HEK293 (cell line): ENCODE measurements around the gene PAF1.

Source experiments
- IKZF3 ChIP-seq: fragments of 450-650 bp; IDR thresholded peaks from 2 replicates; pipeline ENCODE4 v1.5.0; 2018; ENCODE audit warnings: missing biosample characterization, mild to moderate bottlenecking, missing genetic modification characterization, moderate library complexity
- MZF1 ChIP-seq: fragments of 450-650 bp; formaldehyde crosslinking; IDR thresholded peaks from 2 replicates; pipeline ENCODE4 v1.5.1; 2017; ENCODE audit warnings: missing biosample characterization, missing genetic modification characterization, borderline replicate concordance
- SCRT2 ChIP-seq: fragments of 450-650 bp; formaldehyde crosslinking; IDR thresholded peaks from 2 replicates; pipeline ENCODE4 v1.5.1; 2016; ENCODE audit warnings: missing biosample characterization, missing genetic modification characterization
- SETDB1 ChIP-seq: IDR thresholded peaks from one replicate; pipeline ENCODE4 v1.6.1; 2017; ENCODE audit warnings: mild to moderate bottlenecking, low read length, moderate library complexity, mixed read lengths; ENCODE audit not compliant: insufficient read length
- SP2 ChIP-seq: fragments of 450-650 bp; formaldehyde crosslinking; IDR thresholded peaks from 2 replicates; pipeline ENCODE4 v1.5.1; 2016; ENCODE audit warnings: missing biosample characterization, missing genetic modification characterization
- TRIM28 ChIP-seq: IDR thresholded peaks from 2 replicates; pipeline ENCODE4 v1.6.1; 2011; ENCODE audit warnings: low read length, control low read depth, borderline replicate concordance
- YY1 ChIP-seq: fragments of 450-650 bp; formaldehyde crosslinking; IDR thresholded peaks from 2 replicates; pipeline ENCODE4 v1.5.1; 2018; ENCODE audit warnings: missing biosample characterization, missing genetic modification characterization
- ZBTB49 ChIP-seq: fragments of 450-650 bp; formaldehyde crosslinking; IDR thresholded peaks from 2 replicates; pipeline ENCODE4 v1.5.1; 2016; ENCODE audit warnings: missing biosample characterization, missing genetic modification characterization, low read depth
- ZBTB7A ChIP-seq: fragments of 450-650 bp; formaldehyde crosslinking; IDR thresholded peaks from 2 replicates; pipeline ENCODE4 v1.5.1; 2016; ENCODE audit warnings: low read depth, missing biosample characterization, missing genetic modification characterization
- ZFP3 ChIP-seq: fragments of 450-650 bp; formaldehyde crosslinking; IDR thresholded peaks from 2 replicates; pipeline ENCODE4 v1.5.1; 2016; ENCODE audit warnings: low read depth, missing biosample characterization, missing genetic modification characterization
- ZFP41 ChIP-seq: fragments of 450-650 bp; formaldehyde crosslinking; IDR thresholded peaks from 2 replicates; pipeline ENCODE4 v1.5.1; 2016; ENCODE audit warnings: missing biosample characterization, missing genetic modification characterization, borderline replicate concordance
- ZNF146 ChIP-seq: fragments of 450-650 bp; formaldehyde crosslinking; IDR thresholded peaks from 2 replicates; pipeline ENCODE4 v1.5.1; 2016; ENCODE audit warnings: missing biosample characterization, missing genetic modification characterization
- ZNF174 ChIP-seq: fragments of 450-650 bp; formaldehyde crosslinking; IDR thresholded peaks from 2 replicates; pipeline ENCODE4 v1.5.0; 2017; ENCODE audit warnings: missing biosample characterization, mild to moderate bottlenecking, missing genetic modification characterization
- ZNF202 ChIP-seq: fragments of 450-650 bp; formaldehyde crosslinking; IDR thresholded peaks from 2 replicates; pipeline ENCODE4 v1.5.1; 2016; ENCODE audit warnings: missing biosample characterization, missing genetic modification characterization, borderline replicate concordance
- ZNF24 ChIP-seq: fragments of 450-650 bp; formaldehyde crosslinking; IDR thresholded peaks from 2 replicates; pipeline ENCODE4 v1.5.1; 2016; ENCODE audit warnings: missing biosample characterization, missing genetic modification characterization
- ZNF350 ChIP-seq: fragments of 450-650 bp; formaldehyde crosslinking; IDR thresholded peaks from 2 replicates; pipeline ENCODE4 v1.5.0; 2017; ENCODE audit warnings: missing biosample characterization, mild to moderate bottlenecking, missing genetic modification characterization
- ZNF473 ChIP-seq: fragments of 450-650 bp; formaldehyde crosslinking; IDR thresholded peaks from 2 replicates; pipeline ENCODE4 v1.5.1; 2017; ENCODE audit warnings: missing biosample characterization, missing genetic modification characterization
- ZNF48 ChIP-seq: fragments of 450-650 bp; formaldehyde crosslinking; IDR thresholded peaks from 2 replicates; pipeline ENCODE4 v1.5.1; 2016; ENCODE audit warnings: missing biosample characterization, missing genetic modification characterization
- ZNF513 ChIP-seq: fragments of 450-650 bp; IDR thresholded peaks from 2 replicates; pipeline ENCODE4 v1.5.1; 2018; ENCODE audit warnings: missing biosample characterization, missing genetic modification characterization
- ZNF561 ChIP-seq: fragments of 450-650 bp; IDR thresholded peaks from 2 replicates; pipeline ENCODE4 v1.5.1; 2018; ENCODE audit warnings: missing biosample characterization, missing genetic modification characterization, borderline replicate concordance
- ZNF585B ChIP-seq: fragments of 450-650 bp; formaldehyde crosslinking; IDR thresholded peaks from 2 replicates; pipeline ENCODE4 v1.5.1; 2016; ENCODE audit warnings: missing biosample characterization, missing genetic modification characterization
- ZNF600 ChIP-seq: fragments of 450-650 bp; formaldehyde crosslinking; IDR thresholded peaks from 2 replicates; pipeline ENCODE4 v1.5.1; 2016; ENCODE audit warnings: missing biosample characterization, missing genetic modification characterization
- ZNF658 ChIP-seq: fragments of 450-650 bp; formaldehyde crosslinking; IDR thresholded peaks from 2 replicates; pipeline ENCODE4; 2016; ENCODE audit warnings: missing biosample characterization, missing genetic modification characterization
- ZNF660 ChIP-seq: fragments of 450-650 bp; IDR thresholded peaks from 2 replicates; pipeline ENCODE4 v1.5.1; 2018; ENCODE audit warnings: missing biosample characterization, mild to moderate bottlenecking, missing genetic modification characterization
- ZNF664 ChIP-seq: fragments of 450-650 bp; formaldehyde crosslinking; IDR thresholded peaks from 2 replicates; pipeline ENCODE4 v1.5.1; 2016; ENCODE audit warnings: missing biosample characterization, missing genetic modification characterization
- ZSCAN30 ChIP-seq: fragments of 450-650 bp; IDR thresholded peaks from 2 replicates; pipeline ENCODE4 v1.5.1; 2018; ENCODE audit warnings: missing biosample characterization, mild to moderate bottlenecking, missing genetic modification characterization, moderate library complexity
- TF ChIP-seq, protein P1 (sequence below): fragments of 450-650 bp; formaldehyde crosslinking; IDR thresholded peaks from 2 replicates; pipeline ENCODE4 v1.5.1; 2016; ENCODE audit warnings: missing biosample characterization, missing genetic modification characterization
- TF ChIP-seq, protein P2 (sequence below): fragments of 450-650 bp; formaldehyde crosslinking; IDR thresholded peaks from 2 replicates; pipeline ENCODE4 v1.5.1; 2016; ENCODE audit warnings: missing biosample characterization, missing genetic modification characterization
- TF ChIP-seq, protein P3 (sequence below): fragments of 450-650 bp; formaldehyde crosslinking; IDR thresholded peaks from 2 replicates; pipeline ENCODE4 v1.5.1; 2017; ENCODE audit warnings: missing biosample characterization, missing genetic modification characterization

The PAF1 gene

DNA sequence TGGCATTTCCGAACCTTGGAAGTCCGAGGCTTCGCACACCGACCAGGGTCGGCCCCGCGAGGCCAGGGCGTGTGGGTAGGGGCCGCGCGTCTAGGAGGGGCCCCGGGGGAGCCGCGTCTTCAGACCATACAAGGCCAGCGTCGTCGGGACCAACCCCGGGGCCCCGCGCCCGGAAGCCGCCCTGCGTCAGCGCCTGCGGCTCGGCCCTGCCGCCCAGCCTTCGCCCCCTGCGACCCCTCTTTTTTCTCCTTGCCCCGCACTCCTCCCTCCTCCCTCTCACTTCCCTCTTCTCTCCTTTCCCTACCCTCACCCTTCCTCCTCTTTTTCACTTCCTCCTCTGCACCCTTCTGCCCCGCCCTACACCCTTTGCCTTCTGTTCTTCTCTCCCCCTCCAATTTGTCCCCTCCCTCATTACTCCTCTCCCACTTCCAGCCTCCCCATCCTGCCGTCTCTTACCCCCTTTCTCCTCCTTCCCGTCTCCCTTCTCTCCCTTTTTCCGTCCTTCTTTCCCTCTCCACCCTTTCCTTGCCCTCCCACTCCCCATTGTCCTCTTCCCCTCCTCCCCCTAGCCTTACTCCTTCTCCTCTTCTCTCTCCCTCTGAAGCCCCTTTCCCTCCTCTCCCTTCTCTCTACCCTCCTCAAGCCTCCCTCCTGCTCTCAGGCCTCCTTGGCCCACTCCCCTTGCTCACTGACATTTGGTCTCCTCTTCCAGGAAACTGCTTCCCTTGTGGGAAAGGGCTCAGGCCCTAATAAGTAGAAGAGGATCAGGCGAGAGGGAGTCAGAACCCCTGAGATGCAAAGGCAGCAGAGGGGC lies 19.3 kb upstream of the PAF1 start (continued):
- TF ChIP-seq IKZF3 (tag by site-specific recombination) (0 out of 2 replicates have a peak, but pooled peaks have one; percentile 6), TRIM28 (no peak), ZNF202 (tag by site-specific recombination) (no peak), ZBTB7A (tag by site-specific recombination) (peak; percentile 91), ZNF24 (no peak), ZNF561 (tag by site-specific recombination) (no peak; the same call in none of the 2 replicates), SCRT2 (tag by site-specific recombination) (no peak), ZNF658 (no peak), ZNF660 (tag by site-specific recombination) (no peak; the same call in none of the 2 replicates), ZNF513 (no peak), ZNF473 (tag by site-specific recombination) (no peak), ZFP41 (tag by site-specific recombination) (no peak), ZNF146 (no peak; the same call in 1 of the 2 replicates), ZNF48 (tag by site-specific recombination) (no peak), ZBTB49 (no peak), ZNF174 (tag by site-specific recombination) (no peak), ZNF600 (tag by site-specific recombination) (peak; percentile 79; the same call in 1 of the 2 replicates), MZF1 (tag by site-specific recombination) (no peak), ZFP3 (tag by site-specific recombination) (0 out of 2 replicates have a peak, but pooled peaks have one; percentile 44), ZNF585B (tag by site-specific recombination) (no peak), SP2 (tag by site-specific recombination) (peak; percentile 90), ZSCAN30 (peak; percentile 72), SETDB1 (no peak), ZNF664 (tag by site-specific recombination) (no peak), ZNF350 (tag by site-specific recombination) (no peak), YY1 (tag by site-specific recombination) (no peak)
- TF ChIP-seq, protein P1, sequence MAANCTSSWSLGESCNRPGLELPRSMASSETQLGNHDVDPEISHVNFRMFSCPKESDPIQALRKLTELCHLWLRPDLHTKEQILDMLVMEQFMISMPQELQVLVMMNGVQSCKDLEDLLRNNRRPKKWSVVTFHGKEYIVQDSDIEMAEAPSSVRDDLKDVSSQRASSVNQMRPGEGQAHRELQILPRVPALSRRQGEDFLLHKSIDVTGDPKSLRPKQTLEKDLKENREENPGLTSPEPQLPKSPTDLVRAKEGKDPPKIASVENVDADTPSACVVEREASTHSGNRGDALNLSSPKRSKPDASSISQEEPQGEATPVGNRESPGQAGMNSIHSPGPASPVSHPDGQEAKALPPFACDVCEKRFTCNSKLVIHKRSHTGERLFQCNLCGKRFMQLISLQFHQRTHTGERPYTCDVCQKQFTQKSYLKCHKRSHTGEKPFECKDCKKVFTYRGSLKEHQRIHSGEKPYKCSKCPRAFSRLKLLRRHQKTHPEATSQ: no peak; the same call in 1 of the 2 replicates
- TF ChIP-seq, protein P2, sequence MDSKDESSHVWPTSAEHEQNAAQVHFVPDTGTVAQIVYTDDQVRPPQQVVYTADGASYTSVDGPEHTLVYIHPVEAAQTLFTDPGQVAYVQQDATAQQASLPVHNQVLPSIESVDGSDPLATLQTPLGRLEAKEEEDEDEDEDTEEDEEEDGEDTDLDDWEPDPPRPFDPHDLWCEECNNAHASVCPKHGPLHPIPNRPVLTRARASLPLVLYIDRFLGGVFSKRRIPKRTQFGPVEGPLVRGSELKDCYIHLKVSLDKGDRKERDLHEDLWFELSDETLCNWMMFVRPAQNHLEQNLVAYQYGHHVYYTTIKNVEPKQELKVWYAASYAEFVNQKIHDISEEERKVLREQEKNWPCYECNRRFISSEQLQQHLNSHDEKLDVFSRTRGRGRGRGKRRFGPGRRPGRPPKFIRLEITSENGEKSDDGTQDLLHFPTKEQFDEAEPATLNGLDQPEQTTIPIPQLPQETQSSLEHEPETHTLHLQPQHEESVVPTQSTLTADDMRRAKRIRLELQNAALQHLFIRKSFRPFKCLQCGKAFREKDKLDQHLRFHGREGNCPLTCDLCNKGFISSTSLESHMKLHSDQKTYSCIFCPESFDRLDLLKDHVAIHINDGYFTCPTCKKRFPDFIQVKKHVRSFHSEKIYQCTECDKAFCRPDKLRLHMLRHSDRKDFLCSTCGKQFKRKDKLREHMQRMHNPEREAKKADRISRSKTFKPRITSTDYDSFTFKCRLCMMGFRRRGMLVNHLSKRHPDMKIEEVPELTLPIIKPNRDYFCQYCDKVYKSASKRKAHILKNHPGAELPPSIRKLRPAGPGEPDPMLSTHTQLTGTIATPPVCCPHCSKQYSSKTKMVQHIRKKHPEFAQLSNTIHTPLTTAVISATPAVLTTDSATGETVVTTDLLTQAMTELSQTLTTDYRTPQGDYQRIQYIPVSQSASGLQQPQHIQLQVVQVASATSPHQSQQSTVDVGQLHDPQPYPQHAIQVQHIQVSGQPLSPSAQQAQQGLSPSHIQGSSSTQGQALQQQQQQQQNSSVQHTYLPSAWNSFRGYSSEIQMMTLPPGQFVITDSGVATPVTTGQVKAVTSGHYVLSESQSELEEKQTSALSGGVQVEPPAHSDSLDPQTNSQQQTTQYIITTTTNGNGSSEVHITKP (tag by site-specific recombination): peak; percentile 88
- TF ChIP-seq, protein P3, sequence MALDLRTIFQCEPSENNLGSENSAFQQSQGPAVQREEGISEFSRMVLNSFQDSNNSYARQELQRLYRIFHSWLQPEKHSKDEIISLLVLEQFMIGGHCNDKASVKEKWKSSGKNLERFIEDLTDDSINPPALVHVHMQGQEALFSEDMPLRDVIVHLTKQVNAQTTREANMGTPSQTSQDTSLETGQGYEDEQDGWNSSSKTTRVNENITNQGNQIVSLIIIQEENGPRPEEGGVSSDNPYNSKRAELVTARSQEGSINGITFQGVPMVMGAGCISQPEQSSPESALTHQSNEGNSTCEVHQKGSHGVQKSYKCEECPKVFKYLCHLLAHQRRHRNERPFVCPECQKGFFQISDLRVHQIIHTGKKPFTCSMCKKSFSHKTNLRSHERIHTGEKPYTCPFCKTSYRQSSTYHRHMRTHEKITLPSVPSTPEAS: no peak; the same call in none of the 2 replicates
